ENCODE data around the gene CYBC1. TPM values are rescaled to one million over a fixed set of nuclear protein-coding genes. Genes with fewer than 3 reads are reported as not detected.

Gene CYBC1
- total and polyA plus RNA-seq, 9 of the 15 experiments (the other 6 are each of a cell fraction or from before 2014, with no cell fraction given): 1.3 to 71.8 (median 49.9) TPM

DNA sequence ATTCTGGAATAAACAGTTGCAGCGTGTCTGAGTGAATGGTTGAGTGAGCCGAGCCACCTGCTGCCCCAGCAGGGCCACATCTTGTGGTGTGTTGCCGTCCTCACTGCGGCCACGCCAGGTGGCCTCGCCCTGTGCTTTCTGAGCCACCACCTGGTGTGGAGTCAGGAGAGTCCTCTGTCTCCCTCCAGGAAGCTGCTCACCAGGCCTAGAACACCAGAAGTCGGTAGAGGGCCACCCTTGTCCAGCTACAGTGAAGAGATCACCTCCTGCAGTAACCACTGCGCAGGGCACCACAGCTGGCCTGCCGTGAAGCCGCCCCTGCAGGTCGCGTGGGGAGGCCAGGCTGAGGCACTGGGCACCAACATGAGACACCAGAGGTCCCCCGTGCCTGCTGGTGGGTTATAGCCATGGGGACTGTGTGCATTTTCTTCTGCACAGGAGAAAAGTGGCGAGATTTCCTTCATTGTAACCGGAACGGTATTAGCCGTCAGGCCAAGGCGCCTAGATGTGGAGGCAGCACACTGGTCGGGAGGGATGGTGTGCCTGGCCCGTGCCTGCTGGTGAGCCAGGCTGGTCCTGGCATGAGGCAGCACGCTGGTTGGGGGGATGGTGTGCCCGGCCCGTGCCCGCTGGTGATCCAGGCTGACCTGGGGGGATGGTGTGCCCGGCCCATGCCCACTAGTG is 40.1 kb upstream of the CYBC1 start:
- Histone ChIP-seq H3K36me3 (ENCODE audit: control insufficient read depth, insufficient read depth, low read length) (peaks cover 34% of the 10 kb centered on the region), H4K20me1 (replicated peaks; ENCODE audit: control insufficient read depth, insufficient read depth, low read length) (0 out of 2 replicates have a peak, but pooled peaks cover 6% of the 10 kb centered on the region), H3K9me1 (ENCODE audit: control insufficient read depth, insufficient read depth, low read length) (peaks cover 7% of the 10 kb centered on the region), H3K4me2 (ENCODE audit: insufficient read depth, low read length) (no peak overlapping the region), H3K27ac (ENCODE audit: extremely low read depth, low read depth, low read length) (no peak overlapping the region), H3K9me3 (replicated peaks; ENCODE audit: control insufficient read depth, insufficient read depth, low read depth, low read length) (no peaks in the 10 kb centered on the region), H3K27me3 (ENCODE audit: control insufficient read depth in 2 of 2, insufficient read depth in 2 of 2, low read length in 2 of 2) (no peaks in the 10 kb centered on the region), H3K4me1 (replicated peaks in 1 of 2; ENCODE audit: control insufficient read depth in 2 of 2, insufficient read depth in 2 of 2, low read length in 2 of 2) (peaks cover 2 to 40% of the 10 kb centered on the region in 2 experiments; a peak in 3 of 5 replicates), H3K79me2 (ENCODE audit: control insufficient read depth, insufficient read depth, low read length) (no peaks in the 10 kb centered on the region), H3K4me3 (no peak overlapping the region), H3K9ac (ENCODE audit: insufficient read depth in 1 of 2, low read depth in 2 of 2, low read length in 2 of 2) (peak overlapping the region in 1 of 2 experiments; percentile 67; a peak in 2 of 4 replicates), H2AFZ (ENCODE audit: low read depth, low read length) (no peak overlapping the region)
- intact Hi-C loops (cut with micrococcal nuclease): loop anchor here (5.0 to 10.0 kb wide), 3 partner anchors 33 to 136 kb away; partner anchors contain the start of genes NARF and TEX19
- ChIA-PET POLR2A (interaction anchor here (1.1 kb wide), 1 partner anchor 12 kb away, joined by 3 read pairs; no protein-coding TSS in a partner anchor), CTCF (ENCODE audit: low intra/inter-chr PET ratio) (interaction anchor here (1.0 kb wide), 1 partner anchor 61 kb away, joined by 3 read pairs; no protein-coding TSS in a partner anchor)
- in situ Hi-C loops (cut with MboI): no loop called here
- ATAC-seq: no peak
- DNase-seq (ENCODE audit: extremely low read depth in 1 of 4, low spot score in 3 of 4): no peak
- TF ChIP-seq CTCF (IDR thresholded peaks at IDR 0.05 in 2 of 3, conservative IDR thresholded peaks at IDR 0.05 in 1 of 3; ENCODE audit: insufficient read depth in 2 of 3, low read depth in 1 of 3, low read length in 3 of 3): peak in 1 of 3 experiments; percentile 21; a peak in 1 of 6 replicates
- peak; percentile 44; the same call in 1 of the 2 replicates for TF ChIP-seq ZBTB33 (CRISPR knock-in tag; IDR thresholded peaks at IDR 0.05)
- 0 out of 2 replicates have a peak, but pooled peaks have one; percentile 14 for TF ChIP-seq RBFOX2 (IDR thresholded peaks at IDR 0.05; ENCODE audit: low read depth, low read length)
- TF ChIP-seq KLF13 (tag; IDR thresholded peaks at IDR 0.05; ENCODE audit: borderline replicate concordance, low read depth): no peak
- no peak for TF ChIP-seq ZFX (CRISPR knock-in tag; IDR thresholded peaks at IDR 0.05)
- peak; percentile 54 for TF ChIP-seq POLR2G (IDR thresholded peaks at IDR 0.05; ENCODE audit: low read depth, low read length)
- TF ChIP-seq ETV6 (IDR thresholded peaks at IDR 0.05; ENCODE audit: borderline replicate concordance in 1 of 2, low read depth in 2 of 2, low read length in 1 of 2): no peak
- no peak for TF ChIP-seq ETV6 (CRISPR knock-in tag; IDR thresholded peaks at IDR 0.05; ENCODE audit: borderline replicate concordance)
- 0 out of 2 replicates have a peak, but pooled peaks have one; percentile 6 for TF ChIP-seq CEBPG (CRISPR knock-in tag; IDR thresholded peaks at IDR 0.05)
- no peak for TF ChIP-seq CEBPG (tag; conservative IDR thresholded peaks at IDR 0.05 in 1 of 2, IDR thresholded peaks at IDR 0.05 in 1 of 2)
- no peak for TF ChIP-seq RBM14 (IDR thresholded peaks at IDR 0.05; ENCODE audit: borderline replicate concordance, insufficient read depth, low read depth, low read length)
- no TSS peak for BruUV-seq (replicated peaks)
- 76% methylated on average over 24 of the region's 25 CpGs for WGBS (ENCODE audit: insufficient coverage, low coverage, missing lambda C conversion rate)
- no peak for FAIRE-seq

All from K562 (cell line).